Fibroblast of skin of left quadriceps (primary cell): Measurements from ENCODE around the gene RAB1A.
"Not testable (repeated sequence)": the region's sequence is repeated elsewhere in the genome, so short reads cannot be mapped to it uniquely, and the experiment has no call there.

Experiments
- DNase-seq, 2 experiments: peaks; one replicate each; pipeline ENCODE4 v3.0.0-alpha.2; 2013; ENCODE audit warnings: low read depth in 2 of 2

RAB1A gene

DNA sequence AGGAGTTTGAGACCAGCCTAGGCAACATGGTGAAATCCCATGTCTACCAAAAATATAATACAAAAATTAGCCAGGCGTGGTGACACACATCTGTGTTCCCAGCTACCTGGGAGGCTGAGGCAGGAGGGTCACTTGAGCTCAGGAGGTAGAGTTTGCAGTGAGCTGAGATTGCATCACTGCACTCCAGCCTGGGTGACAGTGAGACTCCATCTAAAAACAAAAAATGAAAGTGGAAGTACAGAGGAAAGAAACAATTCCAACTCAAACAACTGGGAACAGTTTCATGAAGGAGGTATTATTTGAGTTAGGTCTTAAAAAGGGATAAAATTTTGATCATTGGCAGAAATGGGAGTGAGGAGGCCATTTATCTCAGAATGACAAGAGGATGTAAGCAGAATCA lies 6.3 kb upstream of the RAB1A start:
- no peak for DNase-seq

GRCh38 chr2:65134158-65134557 lies 4.3 kb upstream of the RAB1A start:
- DNase-seq = no peak

- no peak for DNase-seq
Measured at GRCh38 chr2:65133626-65134025, 3.7 kb upstream of the RAB1A start.

DNA sequence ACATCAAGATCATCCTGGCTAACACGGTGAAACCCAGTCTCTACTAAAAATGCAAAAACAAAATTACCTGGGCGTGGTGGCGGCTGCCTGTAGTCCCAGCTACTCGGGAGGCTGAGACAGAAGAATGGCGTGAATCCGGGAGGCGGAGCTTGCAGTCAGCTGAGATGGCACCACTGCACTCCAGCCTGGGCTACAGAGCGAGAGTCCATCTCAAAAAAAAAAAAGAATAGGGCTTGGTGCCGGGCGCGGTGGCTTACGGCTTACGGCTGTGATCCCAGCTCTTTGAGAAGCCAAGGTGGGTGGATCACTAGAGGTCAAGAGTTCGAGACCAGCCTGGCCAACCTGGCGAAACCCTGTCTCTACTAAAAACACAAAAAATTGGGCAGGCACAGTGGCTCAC lies 3.0 kb upstream of the RAB1A start:
- DNase-seq = not testable (repeated sequence)

DNA sequence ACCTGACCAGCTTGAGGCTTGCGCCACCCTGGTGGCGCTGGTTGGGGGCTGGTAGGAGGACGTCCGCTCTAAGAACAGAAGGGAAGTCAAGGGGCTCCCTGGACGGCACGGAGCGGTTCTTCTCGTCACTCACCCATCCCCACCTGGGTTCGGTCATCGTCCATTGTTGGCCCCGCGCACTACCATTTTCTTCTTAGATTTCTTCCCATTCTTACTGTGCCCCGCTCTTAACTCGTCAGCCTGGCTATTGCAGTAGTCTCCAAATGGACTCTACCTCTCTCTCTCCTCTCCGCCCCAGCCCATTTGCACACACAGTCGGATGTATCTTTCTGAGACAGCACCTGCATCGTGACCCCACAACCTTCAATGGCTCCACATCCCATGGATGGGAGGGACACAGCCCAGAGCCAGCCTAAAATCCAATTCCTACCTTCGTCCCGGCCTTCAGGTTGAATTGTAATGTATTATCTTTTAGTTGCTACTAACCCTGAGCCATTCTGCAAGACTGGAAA lies 814 bp upstream of the RAB1A start:
- DNase-seq = no peak

- DNase-seq = no peak
Measured at GRCh38 chr2:65129286-65129825, 550 bp downstream of the RAB1A start.

DNA sequence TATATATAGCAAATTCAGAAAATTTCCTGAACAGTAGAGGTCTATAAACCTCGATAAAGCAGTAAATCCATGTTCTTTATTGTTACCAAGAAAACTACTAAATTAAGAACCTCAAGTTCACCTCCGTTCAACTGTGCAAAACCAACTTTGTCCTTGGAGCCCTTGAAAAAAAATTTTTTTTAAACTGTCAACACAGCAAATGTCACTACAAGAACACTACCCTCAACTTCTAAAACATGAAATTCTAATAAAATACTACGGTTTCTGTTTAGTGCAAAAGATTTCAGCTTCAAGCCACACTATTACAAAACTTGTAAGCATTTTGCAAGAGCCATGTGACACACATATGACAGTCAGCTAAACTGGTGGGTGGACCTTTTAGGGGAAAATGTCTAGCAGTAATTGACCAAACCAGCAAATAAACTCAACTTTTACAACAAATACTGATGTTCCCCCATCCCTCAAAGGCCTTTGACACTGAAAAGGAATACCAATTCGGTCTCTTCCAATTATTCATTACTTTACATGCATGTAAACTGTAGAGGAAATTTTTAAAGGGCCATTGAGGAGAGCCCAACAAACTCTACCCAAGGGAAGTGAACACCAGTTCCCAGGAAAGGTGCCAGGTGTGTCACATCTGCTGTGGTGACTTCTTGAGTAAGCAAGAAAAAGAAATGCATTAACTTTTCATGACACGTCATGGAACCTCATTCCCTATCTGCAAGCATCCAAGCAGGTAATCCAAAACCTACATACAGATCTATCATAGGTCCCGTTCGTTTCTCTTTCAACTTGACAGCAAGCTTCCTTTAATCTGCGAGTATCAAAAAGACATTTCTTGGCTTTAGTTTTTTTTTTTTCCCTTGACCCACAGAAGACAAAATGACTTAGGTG lies 1.4 kb downstream of the RAB1A start:
- no peak for DNase-seq

GRCh38 chr2:65125457-65125856 lies 4.4 kb downstream of the RAB1A start:
- DNase-seq = not testable (repeated sequence)

GRCh38 chr2:65122313-65122712 lies 7.6 kb downstream of the RAB1A start:
- no peak for DNase-seq

DNA sequence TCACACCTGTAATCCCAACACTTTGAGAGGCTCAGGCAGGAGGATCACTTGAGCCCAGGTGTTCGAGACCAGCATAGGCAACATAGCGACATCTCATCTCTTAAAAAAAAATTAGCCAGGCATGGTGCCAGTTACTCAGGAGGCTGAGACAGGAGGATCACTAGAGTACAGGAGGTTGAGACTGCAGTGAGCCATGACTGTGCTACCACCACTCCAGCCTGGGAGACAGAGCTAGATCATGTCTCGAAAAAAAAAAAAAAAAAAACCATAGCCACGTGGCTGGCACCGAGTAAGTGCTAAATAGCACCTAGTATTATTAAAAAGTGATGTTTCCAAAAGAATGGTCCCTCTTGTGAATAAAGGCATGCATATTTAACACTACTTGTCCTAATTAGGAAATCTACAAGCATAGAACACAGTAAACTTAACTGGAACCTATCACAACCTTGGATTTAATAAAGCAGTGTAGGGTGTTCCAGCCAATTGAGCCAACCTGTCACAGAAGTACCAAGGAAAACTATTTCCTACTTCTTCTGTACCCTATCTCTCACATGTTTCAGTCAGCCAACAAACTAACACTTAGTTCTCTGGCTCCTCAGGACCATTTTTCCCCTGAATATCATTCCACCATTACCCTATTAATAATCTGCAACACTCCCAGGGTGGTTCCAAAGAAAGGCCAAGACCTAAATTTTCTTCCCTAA lies 8.8 kb downstream of the RAB1A start:
- no peak for DNase-seq

GRCh38 chr2:65116645-65117044 lies 13.3 kb downstream of the RAB1A start:
- no peak for DNase-seq

GRCh38 chr2:65114921-65115320 lies 15.0 kb downstream of the RAB1A start:
- no peak for DNase-seq

GRCh38 chr2:65113816-65114215 lies 16.1 kb downstream of the RAB1A start:
- no peak for DNase-seq

- no peak for DNase-seq
Measured at GRCh38 chr2:65113229-65113628, 16.7 kb downstream of the RAB1A start.

DNA sequence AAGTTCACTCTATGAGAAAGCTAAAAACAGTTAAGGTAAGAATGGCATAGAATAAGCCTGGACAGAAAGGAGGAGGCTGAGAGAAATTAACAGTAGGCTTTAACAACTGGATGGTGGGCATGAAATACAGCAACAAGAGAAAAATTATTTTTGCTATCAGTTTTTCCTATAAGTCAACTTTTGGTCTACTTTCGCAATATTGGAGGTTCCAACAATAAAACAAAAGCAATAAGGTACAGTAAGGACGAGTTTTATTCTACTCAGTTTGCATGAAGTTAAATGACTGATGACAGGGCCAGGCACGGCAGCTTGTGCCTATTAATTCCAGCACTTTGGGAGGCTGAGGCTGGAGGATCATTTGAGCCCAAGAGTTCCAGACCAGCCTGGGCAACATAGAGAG lies 17.3 kb downstream of the RAB1A start:
- DNase-seq = no peak

GRCh38 chr2:65108780-65109179 lies 21.1 kb downstream of the RAB1A start:
- DNase-seq = no peak

- no peak for DNase-seq
Measured at GRCh38 chr2:65107530-65107929, 22.4 kb downstream of the RAB1A start.

GRCh38 chr2:65103013-65103715 lies 26.7 kb downstream of the RAB1A start:
- DNase-seq = no peak

- DNase-seq = no peak
Measured at GRCh38 chr2:65101071-65101470, 28.8 kb downstream of the RAB1A start.

GRCh38 chr2:65098741-65099140 lies 31.2 kb downstream of the RAB1A start:
- no peak for DNase-seq

GRCh38 chr2:65097844-65098243 lies 32.1 kb downstream of the RAB1A start:
- no peak for DNase-seq

DNA sequence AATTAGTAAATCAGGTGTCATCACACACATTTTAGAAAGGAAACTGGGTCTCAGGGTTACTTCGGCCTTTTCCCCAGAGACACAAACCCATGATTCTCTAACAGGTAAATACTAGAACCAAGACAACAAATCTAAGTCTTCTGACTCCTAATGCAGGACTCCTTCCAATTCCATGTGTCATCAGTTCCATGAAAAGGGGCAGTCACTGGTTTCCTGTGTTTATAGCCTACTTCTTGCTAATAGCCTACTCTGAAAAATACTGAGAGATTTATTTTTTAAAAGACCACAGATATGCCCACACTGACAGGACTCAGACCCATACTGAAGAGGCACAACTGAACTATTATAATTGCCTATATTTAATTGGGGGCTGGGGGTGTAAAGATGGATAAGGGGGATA lies 33.0 kb downstream of the RAB1A start:
- no peak for DNase-seq
